HG03135 (cell line): ENCODE data around the gene ARNT2.
"Not testable (repeated sequence)": the region's sequence is repeated elsewhere in the genome, so short reads cannot be mapped to it uniquely, and the experiment has no call there.

Experiments
- ATAC-seq: cut with Tn5 transposase; IDR thresholded peaks from one replicate; pipeline ENCODE4 v1.9.1; 2021; ENCODE audit warnings: mild to moderate bottlenecking, moderate library complexity; ENCODE audit not compliant: unreplicated experiment

Gene ARNT2

GRCh38 chr15:80641384-80641783 is 237.2 kb downstream of the ARNT2 start:
- ATAC-seq, result no peak

- ATAC-seq, result no peak
These were observed 239.3 kb downstream of the ARNT2 start for GRCh38 chr15:80643431-80643951.

- ATAC-seq, result no peak
These were observed 241.4 kb downstream of the ARNT2 start for GRCh38 chr15:80645494-80646065.

GRCh38 chr15:80647424-80647823 is 243.2 kb downstream of the ARNT2 start:
- not testable (repeated sequence) for ATAC-seq
